HuH-7.5 (cell line): ENCODE results near the gene SH3BGRL2.
"Not testable (repeated sequence)": the region's sequence is repeated elsewhere in the genome, so short reads cannot be mapped to it uniquely, and the experiment has no call there.

Experiments
- DNase-seq: peaks from one replicate; pipeline ENCODE4 v3.0.0; 2011; ENCODE audit warnings: low spot score

The SH3BGRL2 gene

GRCh38 chr6:79745282-79745681 lies 114.2 kb downstream of the SH3BGRL2 start:
- not testable (repeated sequence) for DNase-seq

- not testable (repeated sequence) for DNase-seq
Measured at GRCh38 chr6:79746325-79746724, 115.2 kb downstream of the SH3BGRL2 start.

GRCh38 chr6:79750806-79751205 lies 119.7 kb downstream of the SH3BGRL2 start:
- no peak for DNase-seq
